Skin of body (tissue), 2 donors: Measurements from ENCODE around the gene LGR6. TPM values are rescaled to one million over a fixed set of nuclear protein-coding genes. Genes with fewer than 3 reads are reported as not detected.
"Not testable (repeated sequence)": the region's sequence is repeated elsewhere in the genome, so short reads cannot be mapped to it uniquely, and the experiment has no call there.

Experiments used
- DNase-seq: peaks from one replicate; lab custom pipeline; 2025; lab: John Stamatoyannopoulos, UW
- total RNA-seq: library from RNA; depleted of rRNA; stranded (reverse); fragments of >200 nt; gene quantifications from one replicate; pipeline ENCODE4 v1.2.3, GENCODE V29; 2014

Gene LGR6
- total RNA-seq, 1 donor from 2014 or later, result 11.9 TPM

GRCh38 chr1:202237052-202237451 is 43.5 kb downstream of the LGR6 start:
- DNase-seq, result no peak

- DNase-seq, result no peak
Measured at GRCh38 chr1:202238914-202239313, 45.3 kb downstream of the LGR6 start.

- not testable (repeated sequence) for DNase-seq
Measured at GRCh38 chr1:202240226-202240625, 46.6 kb downstream of the LGR6 start.

GRCh38 chr1:202240956-202241355 is 47.4 kb downstream of the LGR6 start:
- DNase-seq, result no peak

GRCh38 chr1:202241376-202242079 is 47.9 kb downstream of the LGR6 start:
- DNase-seq, result no peak

GRCh38 chr1:202242080-202242419 is 48.5 kb downstream of the LGR6 start:
- DNase-seq, result no peak

- no peak for DNase-seq
Measured at GRCh38 chr1:202243006-202243405, 49.4 kb downstream of the LGR6 start.

GRCh38 chr1:202244841-202245261 is 51.3 kb downstream of the LGR6 start:
- DNase-seq, result no peak

GRCh38 chr1:202245391-202245790 is 51.8 kb downstream of the LGR6 start:
- no peak for DNase-seq

GRCh38 chr1:202247104-202247503 is 53.5 kb downstream of the LGR6 start:
- no peak for DNase-seq

GRCh38 chr1:202247837-202248795 is 54.5 kb downstream of the LGR6 start:
- no peak for DNase-seq

GRCh38 chr1:202248861-202249260 is 55.3 kb downstream of the LGR6 start:
- no peak for DNase-seq

GRCh38 chr1:202249436-202249835 is 55.8 kb downstream of the LGR6 start:
- DNase-seq, result no peak

- DNase-seq, result peak; percentile 78
Measured at GRCh38 chr1:202249846-202250245, 56.2 kb downstream of the LGR6 start.

- DNase-seq, result no peak
Measured at GRCh38 chr1:202250982-202251381, 57.4 kb downstream of the LGR6 start.

- DNase-seq, result no peak
Measured at GRCh38 chr1:202251424-202252256, 58.0 kb downstream of the LGR6 start.

- no peak for DNase-seq
Measured at GRCh38 chr1:202252271-202252670, 58.7 kb downstream of the LGR6 start.

- DNase-seq, result no peak
Measured at GRCh38 chr1:202254454-202255252, 61.1 kb downstream of the LGR6 start.

GRCh38 chr1:202255343-202255742 is 61.7 kb downstream of the LGR6 start:
- DNase-seq, result no peak

- DNase-seq, result no peak
Measured at GRCh38 chr1:202259705-202260104, 66.1 kb downstream of the LGR6 start.
